Endothelial cell of umbilical vein (primary cell): ENCODE measurements around the gene CHN1. TPM values are rescaled to one million over a fixed set of nuclear protein-coding genes. Genes with fewer than 3 reads are reported as not detected.

Source experiments
- BruUV-seq: library from RNA; stranded (reverse); fragments of 400-500 nt; replicated peaks from 2 replicates; lab custom pipeline; 2021; lab: Mats Ljungman, UMichigan
- CTCF ChIA-PET: fragments of 300-600, 350-600 bp; sonication (Branson Sonifier 250); formaldehyde crosslinking; loops from one replicate; lab custom pipeline; 2021; ENCODE audit warnings: antibody characterized with exemption, inconsistent platforms; lab: Charles Lee
- POLR2A ChIA-PET: fragments of 300-600, 350-600 bp; sonication (Branson Sonifier 250); formaldehyde crosslinking; loops from one replicate; lab custom pipeline; 2021; ENCODE audit warnings: antibody characterized with exemption, inconsistent platforms; lab: Charles Lee
- DNase-seq: peaks from one replicate; pipeline ENCODE4 v3.0.0-alpha.2; 2011; ENCODE audit warnings: low read depth, low spot score
- FAIRE-seq: peaks from 2 replicates; lab custom pipeline; 2011; peaks lifted over from hg19 to GRCh38; lab: Jason Lieb, UNC
- H2AFZ ChIP-seq: 2 replicates; pipeline ENCODE4 v1.6.0; 2012; ENCODE audit warnings: low read depth, low read length, control low read depth, inconsistent platforms
- H3K27ac ChIP-seq: 2 replicates; pipeline ENCODE4 v1.5.1; 2011; ENCODE audit warnings: low read depth, mild to moderate bottlenecking, control low read depth, low read length, moderate library complexity; ENCODE audit not compliant: insufficient read depth
- H3K27me3 ChIP-seq, 2 experiments: 2 replicates each; pipeline versions ENCODE4 v1.6.0 to v1.6.1; 2011; ENCODE audit warnings: low read length in 2 of 2, mixed read lengths in 1 of 2; ENCODE audit not compliant: control insufficient read depth in 2 of 2, insufficient read depth in 2 of 2
- H3K36me3 ChIP-seq, 2 experiments: 2 replicates in 1 of 2; 3 replicates in 1 of 2; pipeline ENCODE4 v1.5.1; 2011; ENCODE audit warnings: low read length in 2 of 2, mild to moderate bottlenecking in 1 of 2, moderate library complexity in 1 of 2; ENCODE audit not compliant: control insufficient read depth in 2 of 2, insufficient read depth in 2 of 2; ENCODE audit errors: extremely low read depth in 1 of 2
- H3K4me1 ChIP-seq: 3 replicates; pipeline ENCODE4 v1.5.1; 2011; ENCODE audit warnings: mild to moderate bottlenecking, low read length; ENCODE audit not compliant: control insufficient read depth, insufficient read depth; ENCODE audit errors: extremely low read depth
- H3K4me2 ChIP-seq: 2 replicates; pipeline ENCODE4 v1.6.1; 2011; ENCODE audit warnings: low read length, control low read depth, mixed read lengths; ENCODE audit not compliant: insufficient read depth
- H3K4me3 ChIP-seq, 3 experiments: fragments of 200-600 bp in 1 of 3; sonication (generic), shearing (Covaris generic) in 1 of 3; replicated peaks in 1 of 3; 2 replicates each; pipeline ENCODE4 v1.5.1; 2011 to 2016; ENCODE audit warnings: control low read depth in 3 of 3, low read length in 3 of 3, mild to moderate bottlenecking in 2 of 3, inconsistent platforms in 1 of 3, low read depth in 1 of 3, moderate library complexity in 1 of 3; ENCODE audit not compliant: insufficient read depth in 1 of 3
- H3K79me2 ChIP-seq: 2 replicates; pipeline ENCODE4 v1.6.0; 2012; ENCODE audit warnings: low read length, inconsistent platforms; ENCODE audit not compliant: control insufficient read depth, insufficient read depth
- H3K9ac ChIP-seq: replicated peaks from 2 replicates; pipeline ENCODE3; 2011; ENCODE audit warnings: low read length, control low read depth; ENCODE audit not compliant: insufficient read depth; ENCODE audit errors: extremely low read depth
- H3K9me1 ChIP-seq: replicated peaks from 3 replicates; pipeline ENCODE4 v1.6.0; 2011; ENCODE audit warnings: mild to moderate bottlenecking, low read length; ENCODE audit not compliant: control insufficient read depth, insufficient read depth; ENCODE audit errors: extremely low read depth
- H3K9me3 ChIP-seq: replicated peaks from 2 replicates; pipeline ENCODE4 v1.5.1; 2012; ENCODE audit warnings: low read length, inconsistent platforms; ENCODE audit not compliant: control insufficient read depth, insufficient read depth
- H4K20me1 ChIP-seq: replicated peaks from 2 replicates; pipeline ENCODE3; 2011; ENCODE audit warnings: mild to moderate bottlenecking, low read length; ENCODE audit not compliant: control insufficient read depth, insufficient read depth; ENCODE audit errors: extremely low read depth
- EZH2 ChIP-seq: IDR thresholded peaks from 2 replicates; pipeline ENCODE4 v1.6.1; 2012; ENCODE audit warnings: borderline replicate concordance, low read depth, mild to moderate bottlenecking, moderate library complexity, low read length, inconsistent platforms; ENCODE audit not compliant: severe bottlenecking
- FOS ChIP-seq: IDR thresholded peaks from 2 replicates; pipeline ENCODE4 v1.6.1; 2011; ENCODE audit warnings: mild to moderate bottlenecking, low read length, moderate library complexity, borderline replicate concordance; ENCODE audit not compliant: insufficient read depth
- GATA2 ChIP-seq: IDR thresholded peaks from 2 replicates; pipeline ENCODE4 v1.7.0; 2011; ENCODE audit warnings: low read depth, mild to moderate bottlenecking, moderate library complexity, mixed read lengths, low read length; ENCODE audit not compliant: insufficient read length, insufficient read depth
- JUN ChIP-seq: IDR thresholded peaks from 2 replicates; pipeline ENCODE4 v1.6.1; 2011; ENCODE audit warnings: borderline replicate concordance, low read depth; ENCODE audit not compliant: insufficient read length, insufficient read depth
- MYC ChIP-seq: IDR thresholded peaks from one replicate; pipeline ENCODE4 v1.6.1; 2011; ENCODE audit warnings: mild to moderate bottlenecking, low read depth, low read length
- POLR2A ChIP-seq: IDR thresholded peaks from 2 replicates; pipeline ENCODE4 v1.6.1; 2012; ENCODE audit warnings: low read depth, mild to moderate bottlenecking, control low read depth, low read length
- POLR2AphosphoS5 ChIP-seq: IDR thresholded peaks from 2 replicates; pipeline ENCODE4 v1.6.1; 2012; ENCODE audit warnings: low read depth, mild to moderate bottlenecking, control low read depth, low read length, moderate library complexity; ENCODE audit not compliant: insufficient read depth
- dilution Hi-C: fragments of 300-500 bp; cut with MboI; formaldehyde crosslinking; loops from one replicate; pipeline ENCODE4 v1.15.0; 2019; ENCODE audit warnings: low sequenced_read_pairs; ENCODE audit not compliant: extremely low pct_ligation_motif_present
- intact Hi-C: fragments of 100-400 bp; cut with micrococcal nuclease; formaldehyde crosslinking; loops from one replicate; pipeline ENCODE4 v1.10.0; 2022
- polyA plus RNA-seq, 4 experiments: library from polyadenylated mRNA; depleted of rRNA in 3 of 4; stranded (reverse) in 3 of 4; unstranded in 1 of 4; fragments of >200 nt; gene quantifications; 2 replicates each; pipeline versions ENCODE4 v1.2.1 to v1.2.3, GENCODE V29; 2011 to 2012; ENCODE audit warnings: missing spikeins in 1 of 4
- total RNA-seq: library from RNA; stranded (reverse); gene quantifications from 2 replicates; pipeline ENCODE4 v1.2.3, GENCODE V29; 2021
- TF ChIP-seq, protein P1 (sequence below): IDR thresholded peaks from 2 replicates; pipeline ENCODE4 v1.6.1; 2011; ENCODE audit not compliant: insufficient read depth, insufficient read length
- TF ChIP-seq, protein P2 (sequence below), 2 donors: IDR thresholded peaks; 1 replicate in 1 of 2; 2 replicates in 1 of 2; pipeline ENCODE4 v1.5.1; 2011; ENCODE audit warnings: low read length in 2 of 2, mild to moderate bottlenecking in 2 of 2, moderate library complexity in 2 of 2, control low read depth in 1 of 2, inconsistent platforms in 1 of 2, low read depth in 1 of 2; ENCODE audit not compliant: insufficient read depth in 1 of 2; ENCODE audit errors: extremely low read depth in 1 of 2

CHN1 gene
- total and polyA plus RNA-seq, 2 donors (not counting 3 experiments of a cell fraction or from before 2014, with no cell fraction given): 23.3 to 24.9 TPM

DNA sequence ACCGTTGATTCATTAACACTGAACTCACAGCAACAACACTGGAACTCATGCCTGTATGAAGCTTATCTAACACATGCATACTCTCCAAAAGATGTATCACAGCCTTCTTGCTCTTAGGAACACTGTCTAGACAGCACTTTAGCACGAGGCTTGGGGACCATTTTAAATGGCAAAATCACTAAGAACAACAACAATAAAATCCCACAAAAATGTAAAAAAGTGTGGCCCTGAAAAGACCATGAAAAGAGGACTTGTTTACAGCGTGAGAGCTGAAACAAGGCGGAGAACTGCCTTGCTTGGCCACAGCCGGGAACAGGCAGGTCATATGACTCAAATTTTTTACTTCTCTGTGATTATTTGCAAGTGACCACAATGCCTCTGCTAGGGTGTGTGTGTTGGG is 48.1 kb downstream of the CHN1 start:
- Histone ChIP-seq H3K4me3 (no peak overlapping the region), H3K9ac (no peak overlapping the region), H3K36me3 (no peaks in the 10 kb centered on the region), H3K27ac (no peak overlapping the region), H3K27me3 (no peaks in the 10 kb centered on the region), H3K79me2 (peaks cover 3% of the 10 kb centered on the region), H4K20me1 (no peaks in the 10 kb centered on the region), H3K9me3 (no peaks in the 10 kb centered on the region), H3K4me1 (peaks cover 12% of the 10 kb centered on the region), H3K4me2 (no peak overlapping the region), H2AFZ (no peak overlapping the region), H3K9me1 (no peaks in the 10 kb centered on the region)
- ChIA-PET CTCF (no interaction called here), POLR2A (no interaction called here)
- DNase-seq: no peak
- dilution Hi-C loops (no loop called here), intact Hi-C loops (no loop called here)
- FAIRE-seq: no peak
- TF ChIP-seq POLR2AphosphoS5 (no peak), POLR2A (no peak), EZH2 (no peak), GATA2 (no peak), JUN (no peak), FOS (no peak), MYC (no peak)
- TF ChIP-seq, protein P1, sequence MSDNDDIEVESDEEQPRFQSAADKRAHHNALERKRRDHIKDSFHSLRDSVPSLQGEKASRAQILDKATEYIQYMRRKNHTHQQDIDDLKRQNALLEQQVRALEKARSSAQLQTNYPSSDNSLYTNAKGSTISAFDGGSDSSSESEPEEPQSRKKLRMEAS: no peak
- TF ChIP-seq, protein P2, sequence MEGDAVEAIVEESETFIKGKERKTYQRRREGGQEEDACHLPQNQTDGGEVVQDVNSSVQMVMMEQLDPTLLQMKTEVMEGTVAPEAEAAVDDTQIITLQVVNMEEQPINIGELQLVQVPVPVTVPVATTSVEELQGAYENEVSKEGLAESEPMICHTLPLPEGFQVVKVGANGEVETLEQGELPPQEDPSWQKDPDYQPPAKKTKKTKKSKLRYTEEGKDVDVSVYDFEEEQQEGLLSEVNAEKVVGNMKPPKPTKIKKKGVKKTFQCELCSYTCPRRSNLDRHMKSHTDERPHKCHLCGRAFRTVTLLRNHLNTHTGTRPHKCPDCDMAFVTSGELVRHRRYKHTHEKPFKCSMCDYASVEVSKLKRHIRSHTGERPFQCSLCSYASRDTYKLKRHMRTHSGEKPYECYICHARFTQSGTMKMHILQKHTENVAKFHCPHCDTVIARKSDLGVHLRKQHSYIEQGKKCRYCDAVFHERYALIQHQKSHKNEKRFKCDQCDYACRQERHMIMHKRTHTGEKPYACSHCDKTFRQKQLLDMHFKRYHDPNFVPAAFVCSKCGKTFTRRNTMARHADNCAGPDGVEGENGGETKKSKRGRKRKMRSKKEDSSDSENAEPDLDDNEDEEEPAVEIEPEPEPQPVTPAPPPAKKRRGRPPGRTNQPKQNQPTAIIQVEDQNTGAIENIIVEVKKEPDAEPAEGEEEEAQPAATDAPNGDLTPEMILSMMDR (IDR thresholded peaks at IDR 0.05; ENCODE audit: extremely low read depth in 1 of 2, insufficient read depth in 1 of 2, low read depth in 1 of 2, low read length in 2 of 2): no peak
- BruUV-seq: no TSS peak
